Hepatocyte (in vitro differentiated cells): ENCODE data around the gene PTPN18.

Experiments used
- CTCF ChIP-seq: fragments of 200-600 bp; sonication (generic); IDR thresholded peaks from 2 replicates; pipeline ENCODE4 v1.5.1; 2016; ENCODE audit warnings: antibody characterized with exemption, mild to moderate bottlenecking; ENCODE audit not compliant: poor library complexity
- EZH2 ChIP-seq: fragments of 200-600 bp; sonication (generic); IDR thresholded peaks from 2 replicates; pipeline ENCODE4 v1.6.1; 2016; ENCODE audit warnings: antibody characterized with exemption, mild to moderate bottlenecking, borderline replicate concordance

GRCh38 chr2:130349174-130349573 lies 6.7 kb upstream of the PTPN18 start:
- TF ChIP-seq CTCF (no peak), EZH2 (no peak)
